ENCODE results near the gene ZNF366.

The ZNF366 gene

DNA sequence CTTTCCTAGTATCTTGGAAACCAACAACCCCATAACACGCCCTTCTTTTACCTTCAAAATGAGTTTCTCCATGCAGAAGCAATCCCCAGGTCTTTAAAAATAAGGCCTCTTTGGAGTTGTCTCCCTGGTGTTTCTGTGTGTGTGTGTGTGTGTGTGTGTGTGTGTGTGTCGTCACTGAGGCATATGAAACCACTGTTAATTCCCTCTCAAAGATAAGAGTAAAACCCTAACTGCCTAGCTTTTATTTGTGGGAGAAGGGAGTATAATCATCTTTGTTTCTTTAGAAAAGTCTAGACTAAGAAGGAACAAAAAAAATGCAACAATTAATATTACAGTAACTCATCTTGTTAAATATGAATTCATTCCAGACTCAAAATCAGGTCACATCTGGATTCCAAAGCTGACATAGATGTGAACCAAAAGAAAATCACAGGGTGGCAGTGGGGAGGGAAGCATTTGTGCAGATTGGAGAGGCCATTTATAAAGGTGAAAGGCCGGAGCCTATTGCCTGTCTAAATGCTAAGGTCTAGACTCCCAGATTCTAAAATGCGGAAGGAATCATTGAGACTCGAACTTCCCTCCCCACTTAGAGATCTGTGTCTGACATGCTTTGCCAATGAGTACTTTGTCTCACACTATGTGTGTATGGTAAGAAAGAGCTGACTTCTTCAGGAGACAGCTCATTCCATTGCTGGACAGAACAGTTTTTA lies 91.4 kb downstream of the ZNF366 start:
- no peak overlapping the region for H3K4me3 ChIP-seq (ENCODE audit: low read depth, low read length)

DNA sequence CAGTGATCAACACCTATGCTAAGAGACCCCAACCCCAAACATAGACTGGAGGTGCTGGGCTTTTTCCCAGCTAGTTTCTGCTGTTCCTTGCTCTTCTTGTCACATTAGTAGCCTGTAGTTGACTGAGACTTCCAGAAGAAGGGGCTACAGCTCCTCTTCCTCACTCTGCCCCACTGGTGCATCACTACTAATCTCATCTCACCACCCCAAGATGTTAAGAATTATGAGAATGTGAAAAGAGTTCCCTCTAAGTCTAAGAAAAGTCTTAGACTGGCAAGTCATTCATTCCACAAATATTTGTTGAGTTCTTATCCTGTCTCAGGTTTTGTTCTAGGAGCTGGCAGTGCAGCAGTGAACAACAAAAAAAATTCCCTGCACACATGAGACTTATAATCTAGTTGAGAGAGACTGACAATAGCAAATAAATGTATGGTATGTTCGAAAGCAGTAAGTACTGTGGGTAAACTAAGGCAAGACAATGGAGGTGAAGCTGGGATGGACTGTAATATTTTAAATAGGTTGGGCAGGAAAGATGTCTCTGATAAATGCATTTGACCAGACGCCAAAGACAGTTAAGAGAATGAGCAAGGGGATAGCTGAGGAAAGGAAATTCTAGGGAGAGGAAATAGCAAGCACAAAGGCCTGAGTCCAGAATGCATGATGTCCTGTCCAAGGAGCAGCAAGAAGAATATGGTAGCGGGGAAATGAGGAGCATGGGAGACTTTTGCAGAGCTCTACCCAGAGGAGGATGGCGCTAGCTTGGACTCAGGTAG lies 94.7 kb downstream of the ZNF366 start:
- TF ChIP-seq, protein P1, sequence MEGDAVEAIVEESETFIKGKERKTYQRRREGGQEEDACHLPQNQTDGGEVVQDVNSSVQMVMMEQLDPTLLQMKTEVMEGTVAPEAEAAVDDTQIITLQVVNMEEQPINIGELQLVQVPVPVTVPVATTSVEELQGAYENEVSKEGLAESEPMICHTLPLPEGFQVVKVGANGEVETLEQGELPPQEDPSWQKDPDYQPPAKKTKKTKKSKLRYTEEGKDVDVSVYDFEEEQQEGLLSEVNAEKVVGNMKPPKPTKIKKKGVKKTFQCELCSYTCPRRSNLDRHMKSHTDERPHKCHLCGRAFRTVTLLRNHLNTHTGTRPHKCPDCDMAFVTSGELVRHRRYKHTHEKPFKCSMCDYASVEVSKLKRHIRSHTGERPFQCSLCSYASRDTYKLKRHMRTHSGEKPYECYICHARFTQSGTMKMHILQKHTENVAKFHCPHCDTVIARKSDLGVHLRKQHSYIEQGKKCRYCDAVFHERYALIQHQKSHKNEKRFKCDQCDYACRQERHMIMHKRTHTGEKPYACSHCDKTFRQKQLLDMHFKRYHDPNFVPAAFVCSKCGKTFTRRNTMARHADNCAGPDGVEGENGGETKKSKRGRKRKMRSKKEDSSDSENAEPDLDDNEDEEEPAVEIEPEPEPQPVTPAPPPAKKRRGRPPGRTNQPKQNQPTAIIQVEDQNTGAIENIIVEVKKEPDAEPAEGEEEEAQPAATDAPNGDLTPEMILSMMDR (IDR thresholded peaks at IDR 0.05; ENCODE audit: low read depth, low read length), result no peak
- Histone ChIP-seq H3K36me3 (no peaks in the 10 kb centered on the region), H3K27me3 (no peaks in the 10 kb centered on the region), H3K9me3 (no peaks in the 10 kb centered on the region), H3K4me1 (no peaks in the 10 kb centered on the region), H3K4me3 (ENCODE audit: low read depth, low read length) (no peak overlapping the region)
- no peak for DNase-seq

More for the DNA sequence above, 91.4 kb downstream of the ZNF366 start:
- TF ChIP-seq, protein P1 (IDR thresholded peaks at IDR 0.05; ENCODE audit: low read depth, low read length), result no peak
- no peaks in the 10 kb centered on the region for H3K36me3 ChIP-seq
- no peak for DNase-seq
- no peaks in the 10 kb centered on the region for H3K9me3 ChIP-seq
- no peaks in the 10 kb centered on the region for H3K27me3 ChIP-seq
- H3K4me1 ChIP-seq, result no peaks in the 10 kb centered on the region

- H3K9me3 ChIP-seq, result no peaks in the 10 kb centered on the region
- no peak for DNase-seq
Observed at GRCh38 chr5:72410688-72411295, 96.4 kb downstream of the ZNF366 start.

GRCh38 chr5:72408603-72409002 lies 98.6 kb downstream of the ZNF366 start:
- TF ChIP-seq, protein P1 (IDR thresholded peaks at IDR 0.05; ENCODE audit: low read depth, low read length), result no peak
- no peak for DNase-seq
- no peak overlapping the region for H3K4me3 ChIP-seq (ENCODE audit: low read depth, low read length)
- no peaks in the 10 kb centered on the region for H3K36me3 ChIP-seq
- H3K4me1 ChIP-seq, result no peaks in the 10 kb centered on the region
- H3K27me3 ChIP-seq, result no peaks in the 10 kb centered on the region
- H3K9me3 ChIP-seq, result no peaks in the 10 kb centered on the region

More at GRCh38 chr5:72410688-72411295, 96.4 kb downstream of the ZNF366 start:
- Histone ChIP-seq H3K36me3 (no peaks in the 10 kb centered on the region), H3K4me3 (ENCODE audit: low read depth, low read length) (no peak overlapping the region), H3K27me3 (no peaks in the 10 kb centered on the region), H3K4me1 (no peaks in the 10 kb centered on the region)
- TF ChIP-seq, protein P1 (IDR thresholded peaks at IDR 0.05; ENCODE audit: low read depth, low read length), result no peak

DNA sequence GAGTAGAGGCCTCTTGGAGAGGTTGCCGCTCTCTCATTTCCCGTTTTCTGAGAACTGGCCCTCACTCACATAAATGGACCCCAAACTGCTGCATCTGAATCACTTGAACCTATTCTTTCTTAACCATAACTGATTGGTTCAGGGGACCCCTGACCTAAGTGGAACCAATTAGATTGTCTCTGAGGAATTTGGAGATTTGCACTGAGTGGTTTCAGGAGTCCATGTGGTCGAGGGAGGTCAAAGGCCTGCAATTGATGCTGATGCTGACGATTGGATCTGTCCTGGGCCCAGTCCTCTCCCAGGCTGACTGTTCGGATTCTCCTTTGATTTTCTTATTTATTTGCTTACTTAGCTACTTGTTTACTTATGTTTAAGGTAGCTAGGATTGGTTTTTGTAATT lies 99.1 kb downstream of the ZNF366 start:
- no peak for DNase-seq
- Histone ChIP-seq H3K9me3 (no peaks in the 10 kb centered on the region), H3K4me3 (ENCODE audit: low read depth, low read length) (no peak overlapping the region), H3K4me1 (no peaks in the 10 kb centered on the region), H3K36me3 (no peaks in the 10 kb centered on the region), H3K27me3 (no peaks in the 10 kb centered on the region)
- TF ChIP-seq, protein P1 (IDR thresholded peaks at IDR 0.05; ENCODE audit: low read depth, low read length), result no peak

Measured in BE2C (cell line).